ENCODE results near the gene IL32. TPM values are rescaled to one million over a fixed set of nuclear protein-coding genes. Genes with fewer than 3 reads are reported as not detected.
"Not testable (repeated sequence)": the region's sequence is repeated elsewhere in the genome, so short reads cannot be mapped to it uniquely, and the experiment has no call there.

IL32 gene
- polyA plus RNA-seq, 5 donors: 39.7 to 103 (median 61.6) TPM

- DNase-seq: no peak
Measured at GRCh38 chr16:3066440-3066748, 954 bp downstream of the IL32 start.

- no peak for DNase-seq
Measured at GRCh38 chr16:3068487-3068886, 3.0 kb downstream of the IL32 start.

- not testable (repeated sequence) for DNase-seq
Measured at GRCh38 chr16:3069146-3069545, 3.7 kb downstream of the IL32 start.

GRCh38 chr16:3070608-3071111 is 5.2 kb downstream of the IL32 start:
- DNase-seq: no peak

- DNase-seq: no peak
Measured at GRCh38 chr16:3071655-3072054, 6.2 kb downstream of the IL32 start.

GRCh38 chr16:3072148-3072547 is 6.7 kb downstream of the IL32 start:
- not testable (repeated sequence) for DNase-seq

GRCh38 chr16:3072576-3073263 is 7.3 kb downstream of the IL32 start:
- not testable (repeated sequence) for DNase-seq

GRCh38 chr16:3073448-3073847 is 8.0 kb downstream of the IL32 start:
- DNase-seq: no peak

GRCh38 chr16:3074860-3075522 is 9.6 kb downstream of the IL32 start:
- no peak for DNase-seq

GRCh38 chr16:3075523-3075915 is 10.1 kb downstream of the IL32 start:
- DNase-seq: no peak

GRCh38 chr16:3075946-3076345 is 10.5 kb downstream of the IL32 start:
- not testable (repeated sequence) for DNase-seq

- DNase-seq: no peak
Measured at GRCh38 chr16:3076577-3076976, 11.1 kb downstream of the IL32 start.

- DNase-seq: no peak
Measured at GRCh38 chr16:3080024-3080423, 14.6 kb downstream of the IL32 start.

- DNase-seq: not testable (repeated sequence)
Measured at GRCh38 chr16:3081957-3082356, 16.5 kb downstream of the IL32 start.

- DNase-seq: not testable (repeated sequence)
Measured at GRCh38 chr16:3083408-3083807, 18.0 kb downstream of the IL32 start.

- DNase-seq: no peak
Measured at GRCh38 chr16:3084491-3084890, 19.1 kb downstream of the IL32 start.

GRCh38 chr16:3084969-3085670 is 19.7 kb downstream of the IL32 start:
- no peak for DNase-seq

- DNase-seq: no peak
Measured at GRCh38 chr16:3085868-3086595, 20.6 kb downstream of the IL32 start.

GRCh38 chr16:3086596-3087242 is 21.3 kb downstream of the IL32 start:
- no peak for DNase-seq

GRCh38 chr16:3087243-3088235 is 22.1 kb downstream of the IL32 start:
- DNase-seq: no peak
